GM18526 (cell line): ENCODE measurements around the gene TAOK3.

Experiments used
- POLR2A ChIP-seq: IDR thresholded peaks from 3 replicates; pipeline ENCODE4 v1.6.1; 2011; ENCODE audit not compliant: insufficient read length; ENCODE audit errors: extremely low read depth

TAOK3 gene

DNA sequence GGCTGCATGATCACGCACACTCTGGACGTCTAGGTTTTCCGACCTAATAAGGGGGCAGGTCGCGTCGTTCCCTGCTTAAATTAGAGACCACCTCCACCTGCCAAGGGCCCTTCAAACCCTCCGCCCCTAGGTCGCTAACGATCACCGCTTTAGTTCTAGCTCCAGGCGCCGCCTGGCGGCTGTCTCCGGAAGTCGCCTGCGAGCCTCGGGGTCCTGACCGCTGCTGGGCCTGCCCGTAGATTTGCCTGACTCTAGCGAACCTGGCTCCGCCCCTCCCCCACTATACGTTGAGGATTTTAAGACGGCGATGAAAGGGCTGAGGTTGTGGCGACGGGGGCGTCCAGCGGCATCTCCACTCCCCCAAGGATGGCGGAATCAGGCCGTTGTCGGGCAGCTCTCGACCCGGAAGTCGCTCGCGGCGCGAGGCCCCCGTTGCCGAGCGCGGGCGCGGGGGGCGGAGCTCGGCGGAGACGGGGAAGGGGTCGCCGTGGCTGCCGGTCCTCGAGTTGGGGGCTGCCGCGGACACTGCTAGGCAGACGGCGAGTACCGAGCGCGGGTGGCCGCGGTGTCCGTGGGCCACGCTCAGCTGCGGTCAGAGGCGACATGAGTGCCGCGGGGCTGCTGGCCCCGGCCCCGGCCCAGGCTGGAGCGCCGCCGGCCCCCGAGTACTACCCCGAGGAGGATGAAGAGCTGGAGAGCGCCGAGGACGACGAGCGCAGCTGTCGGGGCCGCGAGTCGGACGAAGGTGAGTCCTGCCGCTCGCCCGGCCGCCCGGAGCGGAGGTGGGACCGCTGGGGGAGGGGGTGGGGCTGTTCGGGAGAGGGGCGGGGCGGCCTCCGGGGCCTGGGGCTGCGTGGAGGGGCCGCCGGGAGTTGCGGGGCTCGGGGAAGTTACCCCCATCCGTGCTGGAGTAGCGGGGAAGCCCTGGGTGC lies 3.6 kb upstream of the TAOK3 start, which contains the start of gene SUDS3:
TSS of gene SUDS3 (plus strand) at position 467 of the 932 bp plus-strand sequence. CDS start at position 604, 137 bp downstream.
- TF ChIP-seq POLR2A: peak; percentile 39

GRCh38 chr12:118375348-118375747 lies 2.6 kb upstream of the TAOK3 start:
- no peak for TF ChIP-seq POLR2A

DNA sequence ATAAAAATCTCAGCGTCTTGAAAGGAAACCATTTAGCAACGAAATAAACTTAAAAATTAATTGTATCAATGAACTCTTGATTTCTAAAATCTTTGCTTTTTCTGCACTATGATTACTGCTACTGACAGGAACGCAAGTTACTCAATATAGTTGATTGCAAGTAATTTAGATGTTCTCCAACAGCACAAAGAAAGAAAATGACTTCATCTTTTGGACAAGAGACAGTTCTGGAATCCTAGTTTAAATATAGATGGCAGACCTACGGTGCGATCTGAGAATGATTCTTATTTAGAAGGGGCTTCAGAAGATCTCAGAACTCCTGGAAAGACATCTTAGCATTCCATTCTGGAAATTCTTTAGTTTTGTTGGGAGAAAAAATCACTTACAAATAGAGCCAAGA lies 2.2 kb upstream of the TAOK3 start:
- no peak for TF ChIP-seq POLR2A

DNA sequence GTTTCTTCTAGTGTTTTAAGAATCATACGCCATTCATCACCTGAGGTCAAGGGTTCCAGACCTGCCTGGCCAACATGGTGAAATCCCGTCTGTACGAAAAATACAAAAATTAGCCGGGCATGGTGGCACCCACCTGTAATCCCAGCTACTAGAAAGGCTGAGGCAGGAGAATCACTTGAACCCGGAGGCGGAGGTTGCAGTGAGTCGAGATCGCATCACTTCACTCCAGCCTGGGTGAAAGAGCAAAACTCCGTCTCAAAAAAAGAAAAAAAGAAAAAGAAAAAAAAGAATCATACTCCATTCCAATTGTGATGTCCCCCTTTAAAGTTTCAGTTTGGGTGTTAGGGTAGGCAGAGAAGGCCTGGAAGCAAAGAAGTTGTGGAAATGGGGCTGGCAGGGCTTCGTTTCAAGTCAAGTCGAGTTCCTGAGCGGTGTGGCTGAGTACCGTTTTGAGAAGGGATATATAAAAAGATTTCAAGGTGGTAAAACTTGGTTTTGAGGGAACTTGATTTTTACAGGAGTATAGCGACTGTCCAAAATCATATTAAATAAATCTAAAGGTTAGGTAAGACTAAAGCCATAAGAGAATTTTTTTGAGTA lies 1.5 kb upstream of the TAOK3 start:
- TF ChIP-seq POLR2A: no peak

DNA sequence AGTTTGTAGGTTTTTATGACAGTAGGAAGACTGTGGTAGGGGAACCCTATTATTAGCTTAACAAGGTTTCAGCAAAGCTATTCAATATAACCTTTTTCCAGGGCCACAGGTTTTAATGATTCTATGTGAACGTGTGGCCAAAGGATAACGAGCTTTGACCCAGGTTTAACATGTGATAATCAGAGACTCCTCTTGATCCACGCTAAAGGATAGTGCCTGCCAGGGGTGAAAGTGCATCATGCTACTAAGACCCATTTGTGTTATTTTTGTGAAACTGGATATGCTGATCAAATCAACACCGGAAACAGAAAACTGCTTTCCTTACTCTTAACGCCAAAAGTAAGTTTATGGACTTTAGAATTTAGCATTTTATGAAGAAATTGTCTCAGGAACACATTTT lies 909 bp upstream of the TAOK3 start:
- no peak for TF ChIP-seq POLR2A

GRCh38 chr12:118371321-118372282 lies 1.1 kb downstream of the TAOK3 start:
- TF ChIP-seq POLR2A: no peak

- TF ChIP-seq POLR2A: no peak
Measured at GRCh38 chr12:118370601-118371000, 2.1 kb downstream of the TAOK3 start.

DNA sequence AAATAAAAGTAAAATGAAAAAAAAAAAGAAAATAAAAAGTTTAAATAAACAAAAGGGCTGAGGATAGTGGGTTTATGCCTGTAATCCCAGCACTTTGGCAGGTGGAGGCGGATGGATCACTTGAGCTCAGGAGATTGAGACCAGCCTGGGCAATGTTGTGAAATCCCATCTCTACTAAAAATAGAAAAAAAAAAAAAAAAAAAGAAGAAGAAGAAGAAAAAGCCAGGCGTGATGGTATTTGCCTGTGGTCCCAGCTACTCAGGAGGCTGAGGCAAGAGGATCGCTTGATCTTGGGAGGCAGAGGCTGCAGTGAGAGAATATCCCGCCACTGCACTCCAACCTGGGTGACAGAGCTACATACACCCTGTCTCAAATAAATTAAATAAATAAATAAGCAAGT lies 3.9 kb downstream of the TAOK3 start:
- no peak for TF ChIP-seq POLR2A

DNA sequence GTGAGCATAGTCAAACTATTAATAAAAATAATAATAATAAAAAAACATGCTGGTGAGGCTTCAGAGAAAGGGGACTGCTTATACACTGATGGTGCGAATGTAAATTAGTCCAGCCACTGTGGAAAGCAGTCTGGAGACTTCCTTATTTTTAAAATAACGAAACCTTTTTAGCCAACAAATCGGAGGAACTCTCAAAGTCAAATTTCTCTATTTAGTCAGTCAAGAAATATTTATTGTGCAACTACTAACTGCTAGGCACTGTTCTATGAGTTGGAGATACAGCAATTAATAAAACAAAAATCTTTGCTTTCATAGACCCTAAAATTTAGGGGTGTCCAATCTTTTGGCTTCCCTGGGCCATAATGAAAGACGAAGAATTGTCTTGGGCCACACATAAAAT lies 10.8 kb downstream of the TAOK3 start:
- TF ChIP-seq POLR2A: no peak

GRCh38 chr12:118361092-118361404 lies 11.7 kb downstream of the TAOK3 start:
- TF ChIP-seq POLR2A: no peak

DNA sequence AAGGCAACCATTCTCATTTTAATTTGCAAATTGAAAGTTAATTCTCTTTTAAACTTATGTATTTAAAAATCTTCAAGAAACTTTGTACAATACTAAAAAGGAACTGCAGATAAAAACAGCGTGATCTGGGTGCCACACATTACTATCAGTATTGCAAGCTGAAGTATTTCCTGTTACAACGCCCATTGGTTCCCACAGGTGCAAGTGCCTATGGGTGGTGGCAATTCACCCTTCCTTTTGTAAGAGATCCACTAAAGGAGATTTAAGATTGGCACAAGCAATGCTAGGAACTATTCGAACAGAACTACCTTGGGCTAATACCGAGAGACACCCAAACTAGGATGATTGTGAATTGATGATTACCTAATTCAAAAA lies 13.2 kb downstream of the TAOK3 start:
- no peak for TF ChIP-seq POLR2A

- peak; percentile 26 for TF ChIP-seq POLR2A
Measured at GRCh38 chr12:118358612-118359540, 13.8 kb downstream of the TAOK3 start.

- no peak for TF ChIP-seq POLR2A
Measured at GRCh38 chr12:118358008-118358359, 14.7 kb downstream of the TAOK3 start.

- no peak for TF ChIP-seq POLR2A
Measured at GRCh38 chr12:118357257-118358007, 15.3 kb downstream of the TAOK3 start.

DNA sequence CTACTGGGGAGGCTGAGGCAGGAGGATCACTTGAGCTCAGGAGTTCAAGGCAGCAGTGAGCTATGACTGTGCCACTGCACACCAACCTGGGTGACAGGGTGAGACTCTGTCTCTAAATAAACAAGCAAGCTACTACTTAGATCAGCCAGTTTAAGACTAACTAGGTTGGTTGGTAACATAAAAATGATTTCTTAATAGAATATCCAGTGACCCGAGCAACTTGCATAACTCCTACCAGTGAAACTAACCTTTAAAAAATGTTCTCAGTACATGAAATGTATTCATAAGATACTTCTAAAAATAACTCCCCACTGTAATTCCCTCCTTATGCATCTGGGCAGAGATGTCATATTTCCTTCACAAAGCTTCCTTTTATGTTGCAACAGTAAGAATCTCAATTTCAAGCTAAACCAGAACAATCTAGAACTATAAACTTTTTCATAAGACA lies 15.9 kb downstream of the TAOK3 start:
- no peak for TF ChIP-seq POLR2A
